Mucosa of descending colon (tissue), 3 donors: ENCODE results near the gene SLC24A5. TPM values are rescaled to one million over a fixed set of nuclear protein-coding genes. Genes with fewer than 3 reads are reported as not detected.
A peak's percentile ranks its signal among the peaks of the same experiment; 100 is the strongest.

ENCODE experiments used
- ATAC-seq: fragments of 200-7000 bp; cut with Tn5 transposase; one replicate; pipeline ENCODE4 v1.9.1; 2020; ENCODE audit warnings: mild to moderate bottlenecking, moderate library complexity
- DNase-seq, 3 donors: peaks; one replicate each; pipeline ENCODE4 v3.0.0-alpha.2; 2020
- H3K36me3 ChIP-seq: fragments of 200-600 bp; one replicate; pipeline ENCODE4 v1.8.0; 2021; ENCODE audit warnings: low read depth, mild to moderate bottlenecking
- H3K4me1 ChIP-seq: fragments of 200-600 bp; one replicate; pipeline ENCODE4 v1.8.0; 2021; ENCODE audit warnings: low read depth, mild to moderate bottlenecking
- H3K4me3 ChIP-seq: fragments of 200-600 bp; one replicate; pipeline ENCODE4 v1.8.0; 2021; ENCODE audit warnings: mild to moderate bottlenecking
- H3K9me3 ChIP-seq: fragments of 200-600 bp; one replicate; pipeline ENCODE4 v1.8.0; 2021; ENCODE audit warnings: mild to moderate bottlenecking
- CTCF ChIP-seq: fragments of 200-600 bp; IDR thresholded peaks from one replicate; pipeline ENCODE4 v1.8.0; 2022; ENCODE audit warnings: antibody characterized with exemption, mild to moderate bottlenecking
- intact Hi-C, 2 donors: fragments of 100-400 bp; cut with DNase I in 1 of 2; cut with micrococcal nuclease in 1 of 2; formaldehyde crosslinking; loops; one replicate each; pipeline versions ENCODE4 v1.11.0 to v1.11.1; 2022; cut with DNase I, micrococcal nuclease
- total RNA-seq, 3 donors: library from RNA; stranded (reverse); fragmentation: NEBNext Ultra II Directional in 2 of 3; extraction: Animal tissue kit (Norgen Biotek cat#: 25700) in 2 of 3; gene quantifications; one replicate each; pipeline versions ENCODE4 v1.2.1 to v1.2.4, GENCODE V29; 2021 to 2023
- donor health status: DM: no; HTN: no; CAD: no; lungs with moderate emphysema.
- donor health status: DM: no; HTN: no; CAD: no.
- donor health status: DM: no; HTN: yes; CAD: no.

The SLC24A5 gene
- total RNA-seq, 3 donors from 2014 or later: not detected

- ATAC-seq (peak; percentile 59), DNase-seq (peak in 1 of 3 donors; percentile 33)
- peaks cover 4% of the 10 kb centered on the region for H3K4me1 ChIP-seq
- H3K4me3 ChIP-seq: no peak overlapping the region
- TF ChIP-seq CTCF: no peak
- no peaks in the 10 kb centered on the region for H3K9me3 ChIP-seq
- intact Hi-C loops: no loop called here
- no peaks in the 10 kb centered on the region for H3K36me3 ChIP-seq
These were observed 35.8 kb upstream of the SLC24A5 start for GRCh38 chr15:48084759-48085590.

GRCh38 chr15:48085591-48085930, 35.2 kb upstream of the SLC24A5 start:
- no peak for DNase-seq
- Histone ChIP-seq H3K9me3 (no peaks in the 10 kb centered on the region), H3K36me3 (no peaks in the 10 kb centered on the region), H3K4me3 (no peak overlapping the region), H3K4me1 (peaks cover 7% of the 10 kb centered on the region)
- intact Hi-C loops: no loop called here
- TF ChIP-seq CTCF: no peak
- no peak for ATAC-seq

- H3K4me3 ChIP-seq: no peak overlapping the region
- no peaks in the 10 kb centered on the region for H3K9me3 ChIP-seq
- ATAC-seq (no peak), DNase-seq (no peak)
- H3K36me3 ChIP-seq: no peaks in the 10 kb centered on the region
- intact Hi-C loops: no loop called here
- TF ChIP-seq CTCF: no peak
- H3K4me1 ChIP-seq: peaks cover 7% of the 10 kb centered on the region
These were observed 34.7 kb upstream of the SLC24A5 start for GRCh38 chr15:48086133-48086532.

- intact Hi-C loops: no loop called here
- Histone ChIP-seq H3K9me3 (no peaks in the 10 kb centered on the region), H3K4me3 (no peak overlapping the region), H3K4me1 (peaks cover 7% of the 10 kb centered on the region), H3K36me3 (no peaks in the 10 kb centered on the region)
- DNase-seq: peak in 1 of 3 donors; percentile 8
- TF ChIP-seq CTCF: no peak
- no peak for ATAC-seq
These were observed 34.2 kb upstream of the SLC24A5 start for GRCh38 chr15:48086576-48086975.

- no peak for DNase-seq
- no peaks in the 10 kb centered on the region for H3K36me3 ChIP-seq
- no peaks in the 10 kb centered on the region for H3K9me3 ChIP-seq
- H3K4me3 ChIP-seq: no peak overlapping the region
- intact Hi-C loops: no loop called here
- ATAC-seq: no peak
- H3K4me1 ChIP-seq: peaks cover 7% of the 10 kb centered on the region
- TF ChIP-seq CTCF: no peak
These were observed 32.9 kb upstream of the SLC24A5 start for GRCh38 chr15:48087844-48088243.
